Mesenteric fat pad (tissue), 1 donor: ENCODE data around the gene HCFC2. TPM values are rescaled to one million over a fixed set of nuclear protein-coding genes. Genes with fewer than 3 reads are reported as not detected.

Source experiments
- DNase-seq: peaks from one replicate; pipeline ENCODE4 v3.0.0-alpha.2; 2020; ENCODE audit warnings: low spot score
- total RNA-seq: library from RNA; stranded (reverse); fragmentation: NEBNext Ultra II Directional; extraction: Animal tissue kit (Norgen Biotek cat#: 25700); gene quantifications from one replicate; pipeline ENCODE4 v1.2.1, GENCODE V29; 2021
- donor health status: DM: yes; HTN: yes; CAD: no.

HCFC2 gene
- total RNA-seq, 1 donor from 2014 or later: 19.6 TPM

- DNase-seq: no peak
Observed at GRCh38 chr12:104056419-104056972, 7.8 kb upstream of the HCFC2 start.

- no peak for DNase-seq
Observed at GRCh38 chr12:104057771-104058197, 6.5 kb upstream of the HCFC2 start.

GRCh38 chr12:104058802-104059201 is 5.5 kb upstream of the HCFC2 start:
- DNase-seq: no peak

GRCh38 chr12:104059963-104060362 is 4.4 kb upstream of the HCFC2 start:
- DNase-seq: no peak

GRCh38 chr12:104060791-104061190 is 3.5 kb upstream of the HCFC2 start:
- DNase-seq: no peak

GRCh38 chr12:104063712-104064030 is 660 bp upstream of the HCFC2 start:
- DNase-seq: no peak

GRCh38 chr12:104064842-104065427 is 604 bp downstream of the HCFC2 start:
- DNase-seq: no peak

GRCh38 chr12:104072099-104072498 is 7.8 kb downstream of the HCFC2 start:
- no peak for DNase-seq

GRCh38 chr12:104073699-104074098 is 9.4 kb downstream of the HCFC2 start:
- no peak for DNase-seq

- no peak for DNase-seq
Observed at GRCh38 chr12:104079024-104079423, 14.7 kb downstream of the HCFC2 start.

- no peak for DNase-seq
Observed at GRCh38 chr12:104080764-104081163, 16.4 kb downstream of the HCFC2 start.

GRCh38 chr12:104083769-104084475 is 19.6 kb downstream of the HCFC2 start:
- DNase-seq: no peak

- no peak for DNase-seq
Observed at GRCh38 chr12:104090685-104091084, 26.4 kb downstream of the HCFC2 start.

GRCh38 chr12:104091136-104091535 is 26.8 kb downstream of the HCFC2 start:
- no peak for DNase-seq

- DNase-seq: no peak
Observed at GRCh38 chr12:104094284-104094683, 30.0 kb downstream of the HCFC2 start.

- no peak for DNase-seq
Observed at GRCh38 chr12:104095289-104095688, 31.0 kb downstream of the HCFC2 start.

GRCh38 chr12:104097954-104098353 is 33.6 kb downstream of the HCFC2 start:
- no peak for DNase-seq

- no peak for DNase-seq
Observed at GRCh38 chr12:104105461-104105860, 41.1 kb downstream of the HCFC2 start.

- no peak for DNase-seq
Observed at GRCh38 chr12:104106965-104107364, 42.6 kb downstream of the HCFC2 start.

- DNase-seq: no peak
Observed at GRCh38 chr12:104108755-104109445, 44.6 kb downstream of the HCFC2 start.

- no peak for DNase-seq
Observed at GRCh38 chr12:104109446-104110271, 45.3 kb downstream of the HCFC2 start.
